Kidney epithelial cell (primary cell): ENCODE results near the gene CCS. TPM values are rescaled to one million over a fixed set of nuclear protein-coding genes. Genes with fewer than 3 reads are reported as not detected.

Source experiments
- DNase-seq: peaks from one replicate; pipeline ENCODE4 v3.0.0-alpha.2; 2010; ENCODE audit warnings: low read depth
- H3K27me3 ChIP-seq: 2 replicates; pipeline ENCODE4 v1.6.0; 2011; ENCODE audit warnings: low read length; ENCODE audit not compliant: control insufficient read depth, insufficient read depth
- H3K36me3 ChIP-seq: 2 replicates; pipeline ENCODE4 v1.5.1; 2011; ENCODE audit warnings: low read length; ENCODE audit not compliant: control insufficient read depth, insufficient read depth
- H3K4me3 ChIP-seq: 2 replicates; pipeline ENCODE4 v1.5.1; 2011; ENCODE audit warnings: low read depth, mild to moderate bottlenecking, control low read depth, low read length
- CTCF ChIP-seq: IDR thresholded peaks from 2 replicates; pipeline ENCODE4 v1.5.1; 2011; ENCODE audit warnings: mild to moderate bottlenecking, moderate library complexity, low read length, control low read depth, inconsistent platforms; ENCODE audit not compliant: insufficient read depth, poor library complexity, severe bottlenecking
- total RNA-seq: library from RNA; depleted of rRNA; stranded (reverse); fragments of >200 nt; gene quantifications from 2 replicates; pipeline ENCODE4 v1.2.3, GENCODE V29; 2015

Gene CCS
- total RNA-seq, 1 donor from 2014 or later, result 20.6 TPM

GRCh38 chr11:66653123-66653522 lies 60.1 kb downstream of the CCS start:
- no peak overlapping the region for H3K4me3 ChIP-seq
- no peak for DNase-seq
- no peaks in the 10 kb centered on the region for H3K36me3 ChIP-seq
- H3K27me3 ChIP-seq, result no peaks in the 10 kb centered on the region
- TF ChIP-seq CTCF, result no peak

Other genes with a start within 250 kb of the CCS start
- gene BRMS1, start 248.1 kb upstream of the CCS start, total RNA-seq, result 84.9 and 86.5 TPM in 2 replicates
- 20.3 and 20.4 TPM in 2 replicates for gene B4GAT1, start 245.6 kb upstream of the CCS start, total RNA-seq
- 5.5 and 7.7 TPM in 2 replicates for gene SLC29A2, start 221.4 kb upstream of the CCS start, total RNA-seq
- gene NPAS4, start 172.2 kb upstream of the CCS start, total RNA-seq, result not detected in 2 replicates
- gene MRPL11, start 154.3 kb upstream of the CCS start, total RNA-seq, result 54.8 and 62.6 TPM in 2 replicates
- gene PELI3, start 126.3 kb upstream of the CCS start, total RNA-seq, result 2.3 and 5.0 TPM in 2 replicates
- 84.6 and 108 TPM in 2 replicates for gene DPP3, start 112.8 kb upstream of the CCS start, total RNA-seq
- 31.7 and 39.6 TPM in 2 replicates for gene BBS1, start 82.5 kb upstream of the CCS start, total RNA-seq
- gene ZDHHC24, start 47.1 kb upstream of the CCS start, total RNA-seq, result 22.0 and 22.4 TPM in 2 replicates
- not detected in 2 replicates for gene ACTN3, start 46.3 kb upstream of the CCS start, total RNA-seq
- 21.0 and 25.1 TPM in 2 replicates for gene CTSF, start 24.6 kb upstream of the CCS start, total RNA-seq
- 0.58 and 0.75 TPM in 2 replicates for gene CCDC87, start 122 bp upstream of the CCS start, total RNA-seq
- 49.9 and 64.6 TPM in 2 replicates for gene RBM14, start 23.4 kb downstream of the CCS start, total RNA-seq
- 168 and 174 TPM in 2 replicates for gene RBM4, start 45.5 kb downstream of the CCS start, total RNA-seq
- gene RBM4B, start 84.7 kb downstream of the CCS start, total RNA-seq, result 17.4 and 17.8 TPM in 2 replicates
- 79.4 and 99.9 TPM in 2 replicates for gene SPTBN2, start 136.0 kb downstream of the CCS start, total RNA-seq